Gastroesophageal sphincter (tissue), 3 donors: Measurements from ENCODE around the gene RBP3.

Source experiments
- POLR2A ChIP-seq, 2 donors: fragments of 450-650 bp; IDR thresholded peaks; one replicate each; pipeline ENCODE4 v1.6.1; 2017; ENCODE audit warnings: antibody characterized with exemption in 2 of 2, mild to moderate bottlenecking in 2 of 2, moderate library complexity in 1 of 2
- POLR2AphosphoS5 ChIP-seq: sonication (generic); formaldehyde crosslinking; IDR thresholded peaks from one replicate; pipeline ENCODE4 v1.6.1; 2017; ENCODE audit warnings: antibody characterized with exemption
- TF ChIP-seq, protein P1 (sequence below), 4 experiments: fragments of 200-600 bp in 2 of 4; fragments of 450-650 bp in 2 of 4; sonication (generic) in 1 of 4; IDR thresholded peaks; one replicate each; pipeline ENCODE4 v1.5.1; 2017 to 2019; ENCODE audit warnings: antibody characterized with exemption in 4 of 4, mild to moderate bottlenecking in 2 of 4, moderate library complexity in 2 of 4

DNA sequence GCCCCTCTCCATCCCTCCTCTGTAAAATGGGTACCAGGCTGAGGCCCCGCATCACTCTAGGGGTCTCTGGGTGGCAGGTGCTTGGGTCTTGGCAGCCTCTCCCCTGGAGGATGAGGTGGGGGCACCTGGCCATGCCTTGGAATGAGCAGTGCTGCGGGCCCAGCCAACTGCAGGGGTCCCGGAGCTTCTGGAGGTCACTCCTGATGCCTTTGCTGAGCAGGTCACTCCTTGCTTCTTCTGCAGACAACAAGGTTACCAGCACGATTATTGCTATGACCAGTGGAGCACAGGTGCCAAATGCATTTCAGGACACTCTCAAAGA is 58.3 kb downstream of the RBP3 start:
- TF ChIP-seq, protein P1, sequence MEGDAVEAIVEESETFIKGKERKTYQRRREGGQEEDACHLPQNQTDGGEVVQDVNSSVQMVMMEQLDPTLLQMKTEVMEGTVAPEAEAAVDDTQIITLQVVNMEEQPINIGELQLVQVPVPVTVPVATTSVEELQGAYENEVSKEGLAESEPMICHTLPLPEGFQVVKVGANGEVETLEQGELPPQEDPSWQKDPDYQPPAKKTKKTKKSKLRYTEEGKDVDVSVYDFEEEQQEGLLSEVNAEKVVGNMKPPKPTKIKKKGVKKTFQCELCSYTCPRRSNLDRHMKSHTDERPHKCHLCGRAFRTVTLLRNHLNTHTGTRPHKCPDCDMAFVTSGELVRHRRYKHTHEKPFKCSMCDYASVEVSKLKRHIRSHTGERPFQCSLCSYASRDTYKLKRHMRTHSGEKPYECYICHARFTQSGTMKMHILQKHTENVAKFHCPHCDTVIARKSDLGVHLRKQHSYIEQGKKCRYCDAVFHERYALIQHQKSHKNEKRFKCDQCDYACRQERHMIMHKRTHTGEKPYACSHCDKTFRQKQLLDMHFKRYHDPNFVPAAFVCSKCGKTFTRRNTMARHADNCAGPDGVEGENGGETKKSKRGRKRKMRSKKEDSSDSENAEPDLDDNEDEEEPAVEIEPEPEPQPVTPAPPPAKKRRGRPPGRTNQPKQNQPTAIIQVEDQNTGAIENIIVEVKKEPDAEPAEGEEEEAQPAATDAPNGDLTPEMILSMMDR (IDR thresholded peaks at IDR 0.05): no peak
- TF ChIP-seq POLR2A (IDR thresholded peaks at IDR 0.05) (no peak), POLR2AphosphoS5 (no peak)
